Omental fat pad (tissue), 4 donors: ENCODE data around the gene FTCD. TPM values are rescaled to one million over a fixed set of nuclear protein-coding genes. Genes with fewer than 3 reads are reported as not detected.
A peak's percentile ranks its signal among the peaks of the same experiment; 100 is the strongest.

Experiments used
- ATAC-seq: fragments of 150-250 bp; one replicate; pipeline ENCODE4 v1.9.1; 2016; ENCODE audit warnings: mild to moderate bottlenecking, moderate library complexity; ENCODE audit not compliant: low FRiP score
- DNase-seq: peaks from one replicate; pipeline ENCODE4 v3.0.0-alpha.2; 2019; ENCODE audit warnings: low spot score
- total RNA-seq, 4 donors: library from RNA; depleted of rRNA; stranded (reverse); fragments of >200 nt; gene quantifications; one replicate each; pipeline ENCODE4 v1.1.0, GENCODE V29; 2016
- TF ChIP-seq, protein P1 (sequence below), 3 donors: fragments of 450-650 bp; IDR thresholded peaks; one replicate each; pipeline ENCODE4 v1.5.1; 2016 to 2017; ENCODE audit warnings: antibody characterized with exemption in 3 of 3, mild to moderate bottlenecking in 3 of 3, moderate library complexity in 2 of 3

The FTCD gene
- total RNA-seq, 4 donors from 2014 or later = not detected

DNA sequence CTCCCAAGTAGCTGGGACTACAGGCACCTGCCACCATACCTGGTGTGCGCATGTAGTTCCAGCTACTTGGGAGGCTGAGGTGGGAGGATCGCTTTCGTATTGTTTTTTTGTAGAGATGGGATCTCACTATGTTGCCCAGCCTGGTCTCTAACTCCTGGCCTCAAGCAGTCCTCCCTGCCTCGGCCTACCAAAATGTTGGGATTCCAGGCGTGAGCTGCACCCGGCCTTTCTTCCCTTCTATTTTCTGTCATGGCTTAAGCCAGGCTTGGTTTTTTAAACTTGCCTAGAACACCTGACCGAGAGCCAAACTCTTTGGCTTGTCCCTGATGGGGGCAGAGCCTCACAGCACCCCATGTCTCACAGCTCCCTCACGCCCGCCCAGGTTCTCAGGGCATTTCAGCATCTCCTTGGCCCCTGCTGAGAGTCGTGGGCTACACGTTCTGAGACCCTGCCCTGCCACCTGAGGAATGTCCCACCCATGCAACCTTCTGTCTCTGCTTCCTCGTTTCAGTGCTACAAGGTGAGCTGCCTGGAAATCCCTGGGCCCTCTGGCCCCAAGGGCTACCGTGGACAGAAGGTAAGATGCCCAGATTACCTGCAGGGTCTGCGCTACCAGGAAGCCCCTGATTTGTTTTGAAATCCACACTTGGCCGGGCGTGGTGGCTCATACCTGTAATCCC is 41.7 kb downstream of the FTCD start:
- ATAC-seq (no peak), DNase-seq (peak; percentile 9)
- TF ChIP-seq, protein P1, sequence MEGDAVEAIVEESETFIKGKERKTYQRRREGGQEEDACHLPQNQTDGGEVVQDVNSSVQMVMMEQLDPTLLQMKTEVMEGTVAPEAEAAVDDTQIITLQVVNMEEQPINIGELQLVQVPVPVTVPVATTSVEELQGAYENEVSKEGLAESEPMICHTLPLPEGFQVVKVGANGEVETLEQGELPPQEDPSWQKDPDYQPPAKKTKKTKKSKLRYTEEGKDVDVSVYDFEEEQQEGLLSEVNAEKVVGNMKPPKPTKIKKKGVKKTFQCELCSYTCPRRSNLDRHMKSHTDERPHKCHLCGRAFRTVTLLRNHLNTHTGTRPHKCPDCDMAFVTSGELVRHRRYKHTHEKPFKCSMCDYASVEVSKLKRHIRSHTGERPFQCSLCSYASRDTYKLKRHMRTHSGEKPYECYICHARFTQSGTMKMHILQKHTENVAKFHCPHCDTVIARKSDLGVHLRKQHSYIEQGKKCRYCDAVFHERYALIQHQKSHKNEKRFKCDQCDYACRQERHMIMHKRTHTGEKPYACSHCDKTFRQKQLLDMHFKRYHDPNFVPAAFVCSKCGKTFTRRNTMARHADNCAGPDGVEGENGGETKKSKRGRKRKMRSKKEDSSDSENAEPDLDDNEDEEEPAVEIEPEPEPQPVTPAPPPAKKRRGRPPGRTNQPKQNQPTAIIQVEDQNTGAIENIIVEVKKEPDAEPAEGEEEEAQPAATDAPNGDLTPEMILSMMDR (IDR thresholded peaks at IDR 0.05) = no peak

GRCh38 chr21:46112725-46113215 is 42.6 kb downstream of the FTCD start:
- ATAC-seq (no peak), DNase-seq (peak; percentile 3)
- TF ChIP-seq, protein P1 (IDR thresholded peaks at IDR 0.05) = no peak

DNA sequence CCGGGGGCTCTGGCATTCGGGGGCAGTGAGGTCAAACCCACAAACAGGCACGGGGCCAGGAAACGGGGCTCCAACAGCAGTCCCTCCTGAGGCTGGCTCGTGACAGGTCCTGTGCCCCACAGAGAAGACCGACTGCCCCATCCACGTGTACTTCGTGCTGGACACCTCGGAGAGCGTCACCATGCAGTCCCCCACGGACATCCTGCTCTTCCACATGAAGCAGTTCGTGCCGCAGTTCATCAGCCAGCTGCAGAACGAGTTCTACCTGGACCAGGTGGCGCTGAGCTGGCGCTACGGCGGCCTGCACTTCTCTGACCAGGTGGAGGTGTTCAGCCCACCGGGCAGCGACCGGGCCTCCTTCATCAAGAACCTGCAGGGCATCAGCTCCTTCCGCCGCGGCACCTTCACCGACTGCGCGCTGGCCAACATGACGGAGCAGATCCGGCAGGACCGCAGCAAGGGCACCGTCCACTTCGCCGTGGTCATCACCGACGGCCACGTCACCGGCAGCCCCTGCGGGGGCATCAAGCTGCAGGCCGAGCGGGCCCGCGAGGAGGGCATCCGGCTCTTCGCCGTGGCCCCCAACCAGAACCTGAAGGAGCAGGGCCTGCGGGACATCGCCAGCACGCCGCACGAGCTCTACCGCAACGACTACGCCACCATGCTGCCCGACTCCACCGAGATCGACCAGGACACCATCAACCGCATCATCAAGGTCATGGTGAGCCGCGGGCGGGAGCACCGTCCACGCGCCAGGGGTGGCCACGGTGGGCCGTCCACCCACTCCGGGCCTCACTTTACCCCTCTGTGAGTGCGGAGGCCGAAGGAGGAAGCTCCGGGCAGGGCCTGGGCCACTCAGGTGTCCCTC is 43.3 kb downstream of the FTCD start:
- DNase-seq (peak; percentile 18), ATAC-seq (no peak)
- TF ChIP-seq, protein P1 (IDR thresholded peaks at IDR 0.05) = no peak

GRCh38 chr21:46111193-46111571 is 44.2 kb downstream of the FTCD start:
- TF ChIP-seq, protein P1 (IDR thresholded peaks at IDR 0.05) = no peak
- no peak for ATAC-seq
- peak; percentile 2 for DNase-seq

DNA sequence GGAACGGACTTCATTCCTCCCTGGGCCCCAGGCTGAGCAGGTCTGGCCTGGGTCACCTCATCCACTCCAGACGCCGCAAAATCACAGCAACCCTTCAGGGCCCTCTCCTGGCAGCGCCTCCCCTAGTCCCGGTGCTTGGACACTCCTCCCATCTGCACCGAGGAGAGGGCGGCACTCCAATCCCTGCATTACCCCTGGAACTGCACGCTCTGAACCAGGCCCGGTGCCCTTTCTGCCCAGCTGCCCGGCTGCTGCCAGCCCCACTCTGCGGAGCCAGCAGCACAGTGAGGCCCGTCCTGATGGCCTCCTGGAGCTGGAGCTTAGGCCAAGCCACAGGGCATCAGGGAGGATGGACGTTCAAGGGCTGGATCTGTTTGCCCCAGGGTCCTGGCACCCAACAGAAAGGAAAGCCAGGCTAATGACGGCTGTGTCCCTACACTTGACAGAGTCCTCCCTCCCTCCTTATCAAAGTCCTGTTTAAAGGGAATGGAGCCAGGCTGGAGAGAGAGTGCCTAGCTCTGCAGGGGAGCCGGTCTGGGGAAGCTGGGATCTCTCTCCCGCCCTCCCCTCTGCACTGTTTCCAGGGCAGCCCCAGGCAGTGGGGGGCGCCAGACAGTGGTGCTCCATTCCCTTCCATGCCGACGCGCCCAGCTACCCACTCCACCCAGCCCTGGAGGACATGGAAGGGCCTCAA is 44.7 kb downstream of the FTCD start:
- DNase-seq = peak; percentile 14
- ATAC-seq = peak; percentile 56
- TF ChIP-seq, protein P1 (IDR thresholded peaks at IDR 0.05) = no peak

- ATAC-seq (peak; percentile 12), DNase-seq (peak; percentile 18)
- TF ChIP-seq, protein P1 (IDR thresholded peaks at IDR 0.05) = no peak
Measured at GRCh38 chr21:46109313-46110221, 45.8 kb downstream of the FTCD start.
